Upper lobe of left lung (tissue), 6 donors: ENCODE results near the gene NHLH2. TPM values are rescaled to one million over a fixed set of nuclear protein-coding genes. Genes with fewer than 3 reads are reported as not detected.

ENCODE experiments used
- ATAC-seq, 2 donors: fragments of 200-7000 bp; cut with Tn5 transposase; one replicate each; pipeline ENCODE4 v1.9.1; 2022; ENCODE audit warnings: mild to moderate bottlenecking in 2 of 2, moderate library complexity in 2 of 2; ENCODE audit not compliant: low FRiP score in 2 of 2
- DNase-seq, 2 donors: peaks; one replicate each; pipeline ENCODE4 v3.0.0-alpha.2; 2019 to 2020
- H3K27ac ChIP-seq, 4 donors: fragments of 200-600 bp; sonication (generic); one replicate each; pipeline ENCODE4 v1.5.1; 2016 to 2019
- H3K27me3 ChIP-seq, 4 donors: fragments of 200-600 bp; sonication (generic); one replicate each; pipeline ENCODE4 v1.5.1; 2017 to 2019
- H3K36me3 ChIP-seq, 4 donors: fragments of 200-600 bp; sonication (generic); one replicate each; pipeline ENCODE4 v1.5.1; 2016 to 2019
- H3K4me1 ChIP-seq, 4 donors: fragments of 200-600 bp; sonication (generic); one replicate each; pipeline ENCODE4 v1.5.1; 2018 to 2019
- H3K4me3 ChIP-seq, 4 donors: fragments of 200-600 bp; sonication (generic); one replicate each; pipeline ENCODE4 v1.5.1; 2017 to 2019; ENCODE audit warnings: mild to moderate bottlenecking in 2 of 4, moderate library complexity in 1 of 4
- H3K9me3 ChIP-seq, 4 donors: fragments of 200-600 bp; sonication (generic); one replicate each; pipeline ENCODE4 v1.5.1; 2018 to 2019
- CTCF ChIP-seq, 6 experiments: fragments of 450-650 bp in 4 of 6; fragments of 200-600 bp in 2 of 6; sonication (generic) in 2 of 6; IDR thresholded peaks; one replicate each; pipeline ENCODE4 v1.5.1; 2016 to 2019; ENCODE audit warnings: antibody characterized with exemption in 6 of 6
- EP300 ChIP-seq, 4 donors: sonication (generic); formaldehyde crosslinking; IDR thresholded peaks; one replicate each; pipeline ENCODE4 v1.5.1; 2017; ENCODE audit warnings: antibody characterized with exemption in 4 of 4, control low read depth in 2 of 4
- POLR2A ChIP-seq, 4 donors: fragments of 450-650 bp; IDR thresholded peaks; one replicate each; pipeline ENCODE4 v1.5.1; 2016 to 2017; ENCODE audit warnings: antibody characterized with exemption in 4 of 4, mild to moderate bottlenecking in 2 of 4
- POLR2AphosphoS5 ChIP-seq, 2 donors: sonication (generic); formaldehyde crosslinking; IDR thresholded peaks; one replicate each; pipeline ENCODE4 v1.5.1; 2017; ENCODE audit warnings: antibody characterized with exemption in 2 of 2
- WGBS, 2 donors: methylation state at CpG; one replicate each; pipeline ENCODE4 v1.1.5; 2017 to 2018; 5-methylcytosine and 5-hydroxymethylcytosine counted together
- total RNA-seq, 6 donors: library from RNA; depleted of rRNA in 4 of 6; stranded (reverse); fragments of >200 nt in 4 of 6; gene quantifications; one replicate each; pipeline versions ENCODE4 v1.1.0 to v1.2.1, GENCODE V29; 2016 to 2021
- donor health status: DM: no; HTN: no; CAD: no; lungs with moderate emphysema.
- donor health status: DM: no; HTN: yes; CAD: no; lungs with severe emphysema.

NHLH2 gene
- 1 to 10 TPM in 1 of 6 donors, under 1 TPM in 3, not detected in 2; 0.30 to 1.3 (median 0.41) TPM for total RNA-seq

GRCh38 chr1:115840605-115841460 lies at the start of gene NHLH2:
TSS of gene NHLH2 (minus strand) at chr1:115841126. CDS start at chr1:115838372, 2,754 bp downstream.
- Histone ChIP-seq H3K27me3 (peaks cover 3 to 44% (median 30%) of the 10 kb centered on the region in 4 donors), H3K36me3 (no peaks in the 10 kb centered on the region), H3K9me3 (no peaks in the 10 kb centered on the region), H3K27ac (no peak within 1 kb of the TSS), H3K4me1 (peaks cover 23 to 27% (median 25%) of the 10 kb centered on the region in 4 donors), H3K4me3 (peak within 1 kb of the TSS in 1 of 4 donors; percentile 40)
- DNase-seq (no peak), ATAC-seq (no peak)
- 20 to 31% methylated on average over 9 of the region's 9 CpGs for WGBS, 2 donors
- TF ChIP-seq POLR2A (IDR thresholded peaks at IDR 0.05) (no peak), CTCF (IDR thresholded peaks at IDR 0.05) (no peak), EP300 (IDR thresholded peaks at IDR 0.05) (no peak), POLR2AphosphoS5 (IDR thresholded peaks at IDR 0.05) (no peak)

- no peaks in the 10 kb centered on the region for H3K9me3 ChIP-seq
These were observed 49.7 kb upstream of the NHLH2 start for GRCh38 chr1:115890580-115890979.

GRCh38 chr1:115888976-115889375 lies 48.0 kb upstream of the NHLH2 start:
- Histone ChIP-seq H3K4me1 (no peaks in the 10 kb centered on the region), H3K36me3 (no peaks in the 10 kb centered on the region), H3K27me3 (no peaks in the 10 kb centered on the region), H3K27ac (no peak overlapping the region), H3K4me3 (no peak overlapping the region), H3K9me3 (no peaks in the 10 kb centered on the region)
- WGBS, 2 donors: 78 to 93% methylated on average over 2 of the region's 2 CpGs
- no peak for DNase-seq
- TF ChIP-seq POLR2A (IDR thresholded peaks at IDR 0.05) (no peak), CTCF (IDR thresholded peaks at IDR 0.05) (no peak), EP300 (IDR thresholded peaks at IDR 0.05) (no peak), POLR2AphosphoS5 (IDR thresholded peaks at IDR 0.05) (no peak)
- ATAC-seq: no peak

More at GRCh38 chr1:115890580-115890979, 49.7 kb upstream of the NHLH2 start:
- TF ChIP-seq EP300 (IDR thresholded peaks at IDR 0.05): no peak
- TF ChIP-seq POLR2A (IDR thresholded peaks at IDR 0.05): no peak
- no peak for TF ChIP-seq POLR2AphosphoS5 (IDR thresholded peaks at IDR 0.05)
- no peak for TF ChIP-seq CTCF (IDR thresholded peaks at IDR 0.05)
- DNase-seq: no peak
- Histone ChIP-seq H3K27ac (no peak overlapping the region), H3K27me3 (no peaks in the 10 kb centered on the region), H3K4me1 (no peaks in the 10 kb centered on the region), H3K4me3 (no peak overlapping the region), H3K36me3 (no peaks in the 10 kb centered on the region)
- WGBS, 2 donors: 94 to 95% methylated on average over 4 of the region's 4 CpGs
- ATAC-seq: no peak

GRCh38 chr1:115882913-115883902 lies 42.3 kb upstream of the NHLH2 start:
- Histone ChIP-seq H3K27me3 (no peaks in the 10 kb centered on the region), H3K36me3 (no peaks in the 10 kb centered on the region), H3K27ac (no peak overlapping the region), H3K9me3 (no peaks in the 10 kb centered on the region), H3K4me3 (no peak overlapping the region), H3K4me1 (no peaks in the 10 kb centered on the region)
- no peak for ATAC-seq
- no peak for DNase-seq
- 74 to 82% methylated on average over 8 of the region's 8 CpGs for WGBS, 2 donors
- no peak for TF ChIP-seq POLR2AphosphoS5 (IDR thresholded peaks at IDR 0.05)
- no peak for TF ChIP-seq CTCF (IDR thresholded peaks at IDR 0.05)
- no peak for TF ChIP-seq POLR2A (IDR thresholded peaks at IDR 0.05)
- TF ChIP-seq EP300 (IDR thresholded peaks at IDR 0.05): no peak
